ENCODE data around the gene HSD17B7. TPM values are rescaled to one million over a fixed set of nuclear protein-coding genes. Genes with fewer than 3 reads are reported as not detected.
"Not testable (repeated sequence)": the region's sequence is repeated elsewhere in the genome, so short reads cannot be mapped to it uniquely, and the experiment has no call there.

Gene HSD17B7, protein sequence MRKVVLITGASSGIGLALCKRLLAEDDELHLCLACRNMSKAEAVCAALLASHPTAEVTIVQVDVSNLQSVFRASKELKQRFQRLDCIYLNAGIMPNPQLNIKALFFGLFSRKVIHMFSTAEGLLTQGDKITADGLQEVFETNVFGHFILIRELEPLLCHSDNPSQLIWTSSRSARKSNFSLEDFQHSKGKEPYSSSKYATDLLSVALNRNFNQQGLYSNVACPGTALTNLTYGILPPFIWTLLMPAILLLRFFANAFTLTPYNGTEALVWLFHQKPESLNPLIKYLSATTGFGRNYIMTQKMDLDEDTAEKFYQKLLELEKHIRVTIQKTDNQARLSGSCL
- 17.7 and 26.8 TPM in 2 replicates for total RNA-seq

DNA sequence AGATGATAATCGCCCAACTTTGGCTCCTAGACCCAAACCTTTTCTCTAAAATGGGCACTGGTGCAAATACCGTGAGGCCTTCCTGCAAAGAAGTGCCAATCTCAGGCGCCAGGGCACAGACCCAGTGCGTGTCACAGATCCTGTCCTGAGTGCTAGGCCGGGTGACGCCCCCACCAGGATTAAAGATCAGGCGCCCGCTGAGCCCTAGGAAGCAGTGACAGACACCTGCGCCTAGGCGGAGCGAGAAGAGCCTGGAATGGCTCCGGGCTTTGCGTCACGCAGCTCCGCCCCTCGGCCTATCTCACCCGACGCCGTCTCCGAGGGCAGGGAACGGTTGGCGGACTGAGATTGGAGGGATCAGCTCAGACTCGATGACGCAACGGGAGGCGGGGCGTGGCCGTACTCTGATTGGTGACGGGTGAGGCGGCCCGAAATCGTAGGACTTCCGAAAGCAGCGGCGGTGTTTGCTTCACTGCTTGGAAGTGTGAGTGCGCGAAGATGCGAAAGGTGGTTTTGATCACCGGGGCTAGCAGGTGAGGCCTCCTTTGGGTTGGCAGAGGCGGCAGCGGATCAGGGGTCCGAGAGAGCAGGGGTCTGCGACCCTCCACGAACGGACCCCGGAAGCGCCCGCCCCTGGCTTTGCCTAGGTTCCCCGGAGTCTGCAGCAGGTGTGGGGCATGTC is at the start of gene HSD17B7:
HSD17B7 (plus strand) TSS at position 400 of the 682 bp plus-strand sequence; CDS start at position 499, 99 bp downstream.
- DNase-seq (ENCODE audit: low read depth) = peak; percentile 50
- peak within 1 kb of the TSS; percentile 65 for H3K4me3 ChIP-seq (ENCODE audit: low read depth, low read length)

DNA sequence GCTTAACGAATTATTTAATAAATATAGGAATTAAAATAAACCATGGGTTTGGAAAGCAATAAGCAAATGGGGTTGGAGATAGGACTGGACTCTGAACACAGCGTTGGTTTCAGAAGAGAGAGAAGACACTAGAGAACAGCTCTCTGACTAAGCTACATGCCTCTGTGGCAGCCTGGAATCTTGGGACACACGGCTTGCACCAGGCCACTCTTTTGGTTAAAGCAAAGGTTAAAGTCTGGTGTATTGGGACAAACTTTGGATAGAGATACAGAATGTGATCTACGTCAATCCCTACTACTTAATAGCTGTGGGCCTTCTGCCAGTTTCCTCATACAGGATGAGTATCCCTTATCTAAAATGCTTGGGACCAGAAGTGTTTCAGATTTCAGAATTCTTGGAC is 49.7 kb upstream of the HSD17B7 start:
- peak; percentile 42 for DNase-seq (ENCODE audit: low read depth)
- no peak overlapping the region for H3K4me3 ChIP-seq (ENCODE audit: low read depth, low read length)
- no peak for TF ChIP-seq CTCF (IDR thresholded peaks at IDR 0.05; ENCODE audit: insufficient read depth, low read depth, low read length)

- TF ChIP-seq CTCF (IDR thresholded peaks at IDR 0.05; ENCODE audit: insufficient read depth, low read depth, low read length) = no peak
- H3K4me3 ChIP-seq (ENCODE audit: low read depth, low read length) = no peak overlapping the region
- no peak for DNase-seq (ENCODE audit: low read depth)
Measured at GRCh38 chr1:162741574-162741973, 48.9 kb upstream of the HSD17B7 start.

DNA sequence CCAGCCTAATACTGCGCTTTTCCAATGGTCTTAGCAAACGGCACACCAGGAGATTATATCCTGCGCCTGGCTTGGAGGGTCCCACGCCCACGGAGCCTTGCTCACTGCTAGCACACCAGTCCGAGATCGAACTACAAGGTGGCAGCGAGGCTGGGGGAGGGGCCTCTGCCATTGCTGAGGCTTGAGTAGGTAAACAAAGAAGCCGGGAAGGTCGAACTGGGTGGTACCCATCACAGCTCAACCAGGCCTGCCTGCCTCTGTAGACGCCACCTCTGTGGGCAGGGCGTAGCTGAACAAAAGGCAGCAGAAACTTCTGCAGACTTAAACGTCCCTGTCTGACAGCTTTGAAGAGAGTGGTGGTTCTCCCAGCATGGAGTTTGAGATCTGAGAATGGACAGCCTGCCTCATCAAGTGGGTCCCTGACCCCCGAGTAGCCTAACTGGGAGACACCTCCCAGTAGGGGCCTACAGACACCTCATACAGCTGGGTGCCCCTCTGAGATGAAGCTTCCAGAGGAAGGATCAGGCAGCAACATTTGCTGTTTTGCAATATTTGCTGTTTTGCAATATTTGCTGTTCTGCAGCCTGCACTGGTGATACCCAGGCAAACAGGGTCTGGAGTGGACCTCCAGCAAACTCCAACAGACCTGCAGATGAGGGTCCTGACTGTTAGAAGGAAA is 44.1 kb upstream of the HSD17B7 start:
- not testable (repeated sequence) for DNase-seq (ENCODE audit: low read depth); H3K4me3 ChIP-seq (ENCODE audit: low read depth, low read length)

DNA sequence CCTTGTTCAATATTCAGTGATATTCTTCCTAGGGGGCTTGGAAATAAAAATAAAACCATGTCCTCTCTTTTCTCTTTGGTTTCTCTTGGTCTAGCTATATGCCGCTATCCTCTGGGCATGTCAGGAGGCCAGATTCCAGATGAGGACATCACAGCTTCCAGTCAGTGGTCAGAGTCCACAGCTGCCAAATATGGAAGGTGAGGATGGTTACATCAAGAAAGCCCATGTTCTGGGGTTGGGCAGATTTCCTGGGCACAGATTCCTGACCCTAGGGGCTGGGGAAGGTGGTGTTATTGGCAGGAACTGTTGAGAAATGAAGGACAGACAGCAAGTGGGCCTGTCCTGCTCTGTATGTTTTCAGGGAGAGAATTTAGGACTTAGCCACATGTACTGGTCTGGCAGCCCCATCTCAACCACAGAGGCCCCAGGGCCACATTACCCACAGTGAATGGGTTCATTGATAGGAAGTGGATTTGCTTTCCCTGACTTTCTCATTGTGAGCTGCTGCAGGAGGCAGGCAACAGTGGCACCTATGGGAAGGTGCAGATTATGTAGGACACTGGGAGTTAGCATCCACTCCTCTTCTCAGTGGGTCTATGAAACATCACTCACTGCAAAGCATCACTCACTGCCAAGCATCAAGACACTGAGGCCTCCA is 37.4 kb upstream of the HSD17B7 start:
- no peak for TF ChIP-seq CTCF (IDR thresholded peaks at IDR 0.05; ENCODE audit: insufficient read depth, low read depth, low read length)
- no peak for DNase-seq (ENCODE audit: low read depth)
- no peak overlapping the region for H3K4me3 ChIP-seq (ENCODE audit: low read depth, low read length)

- H3K4me3 ChIP-seq (ENCODE audit: low read depth, low read length) = no peak overlapping the region
- DNase-seq (ENCODE audit: low read depth) = peak; percentile 77
- TF ChIP-seq CTCF (IDR thresholded peaks at IDR 0.05; ENCODE audit: insufficient read depth, low read depth, low read length) = no peak
Measured at GRCh38 chr1:162753998-162754585, 36.4 kb upstream of the HSD17B7 start.

DNA sequence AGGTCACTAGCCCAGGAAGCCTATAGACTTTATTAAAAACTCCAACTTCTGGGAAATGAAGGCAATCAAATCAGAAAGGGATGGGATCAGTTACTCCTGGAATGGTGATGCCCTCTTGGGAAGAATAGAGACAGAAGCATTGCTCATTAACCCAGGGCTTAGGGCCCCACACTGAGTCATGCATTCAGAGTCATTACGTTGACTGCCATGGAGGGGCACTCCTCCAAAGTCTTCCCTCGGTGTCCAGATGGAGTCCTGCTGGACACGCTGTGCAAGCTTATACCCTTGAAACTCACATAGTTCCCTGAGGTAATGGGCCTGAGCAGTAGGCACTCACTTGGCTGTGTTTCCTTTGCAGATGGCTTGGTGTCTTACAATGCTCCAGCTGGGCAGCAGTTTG is 35.2 kb upstream of the HSD17B7 start:
- no peak for TF ChIP-seq CTCF (IDR thresholded peaks at IDR 0.05; ENCODE audit: insufficient read depth, low read depth, low read length)
- H3K4me3 ChIP-seq (ENCODE audit: low read depth, low read length) = no peak overlapping the region
- DNase-seq (ENCODE audit: low read depth) = no peak
